ENCODE data around the gene ANKRD33. TPM values are rescaled to one million over a fixed set of nuclear protein-coding genes. Genes with fewer than 3 reads are reported as not detected.

ANKRD33 gene
- total RNA-seq, 4 donors from 2014 or later: not detected

- TF ChIP-seq, protein P1, sequence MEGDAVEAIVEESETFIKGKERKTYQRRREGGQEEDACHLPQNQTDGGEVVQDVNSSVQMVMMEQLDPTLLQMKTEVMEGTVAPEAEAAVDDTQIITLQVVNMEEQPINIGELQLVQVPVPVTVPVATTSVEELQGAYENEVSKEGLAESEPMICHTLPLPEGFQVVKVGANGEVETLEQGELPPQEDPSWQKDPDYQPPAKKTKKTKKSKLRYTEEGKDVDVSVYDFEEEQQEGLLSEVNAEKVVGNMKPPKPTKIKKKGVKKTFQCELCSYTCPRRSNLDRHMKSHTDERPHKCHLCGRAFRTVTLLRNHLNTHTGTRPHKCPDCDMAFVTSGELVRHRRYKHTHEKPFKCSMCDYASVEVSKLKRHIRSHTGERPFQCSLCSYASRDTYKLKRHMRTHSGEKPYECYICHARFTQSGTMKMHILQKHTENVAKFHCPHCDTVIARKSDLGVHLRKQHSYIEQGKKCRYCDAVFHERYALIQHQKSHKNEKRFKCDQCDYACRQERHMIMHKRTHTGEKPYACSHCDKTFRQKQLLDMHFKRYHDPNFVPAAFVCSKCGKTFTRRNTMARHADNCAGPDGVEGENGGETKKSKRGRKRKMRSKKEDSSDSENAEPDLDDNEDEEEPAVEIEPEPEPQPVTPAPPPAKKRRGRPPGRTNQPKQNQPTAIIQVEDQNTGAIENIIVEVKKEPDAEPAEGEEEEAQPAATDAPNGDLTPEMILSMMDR (IDR thresholded peaks at IDR 0.05; ENCODE audit: low read depth): no peak
These were observed 15.8 kb upstream of the ANKRD33 start for GRCh38 chr12:51871918-51872688.

- TF ChIP-seq, protein P1 (IDR thresholded peaks at IDR 0.05; ENCODE audit: low read depth): no peak
These were observed 15.3 kb upstream of the ANKRD33 start for GRCh38 chr12:51872689-51872981.

DNA sequence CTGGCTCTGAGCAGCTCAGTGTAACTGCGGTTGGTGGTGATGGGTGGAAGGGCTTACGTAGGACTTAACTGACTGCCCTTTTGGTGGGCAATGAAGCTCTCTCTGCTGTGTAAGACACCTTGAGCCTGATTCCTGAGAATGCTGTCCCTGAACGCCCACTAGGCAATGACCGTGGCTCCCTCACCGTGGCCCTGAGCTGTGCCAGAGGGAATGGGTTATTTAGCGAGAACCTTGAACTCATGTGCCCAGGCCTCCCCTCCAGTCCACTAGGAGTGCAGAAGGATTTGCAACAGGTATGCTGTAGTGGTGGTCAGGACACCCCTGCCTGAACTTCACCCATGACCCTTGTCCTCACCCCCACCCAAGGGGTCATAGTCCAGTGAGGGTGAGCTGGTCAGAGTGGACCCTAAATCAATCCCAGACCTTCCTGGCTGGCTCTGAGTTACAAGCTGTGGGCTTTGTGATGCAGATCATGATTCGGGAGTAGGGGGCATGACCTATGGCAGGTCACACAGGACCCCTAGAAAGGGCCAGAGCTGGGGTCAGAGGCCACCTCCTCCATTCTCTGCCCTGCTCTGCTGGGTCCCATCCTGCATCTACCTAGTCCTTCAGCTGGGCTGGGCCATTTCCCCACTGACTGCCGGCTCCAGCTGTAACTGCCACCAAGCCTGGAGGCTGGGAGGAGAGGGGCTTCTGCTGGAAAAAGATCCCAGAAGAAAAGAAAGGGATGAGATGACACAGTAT is 14.5 kb upstream of the ANKRD33 start:
- TF ChIP-seq, protein P1 (IDR thresholded peaks at IDR 0.05; ENCODE audit: low read depth): no peak

DNA sequence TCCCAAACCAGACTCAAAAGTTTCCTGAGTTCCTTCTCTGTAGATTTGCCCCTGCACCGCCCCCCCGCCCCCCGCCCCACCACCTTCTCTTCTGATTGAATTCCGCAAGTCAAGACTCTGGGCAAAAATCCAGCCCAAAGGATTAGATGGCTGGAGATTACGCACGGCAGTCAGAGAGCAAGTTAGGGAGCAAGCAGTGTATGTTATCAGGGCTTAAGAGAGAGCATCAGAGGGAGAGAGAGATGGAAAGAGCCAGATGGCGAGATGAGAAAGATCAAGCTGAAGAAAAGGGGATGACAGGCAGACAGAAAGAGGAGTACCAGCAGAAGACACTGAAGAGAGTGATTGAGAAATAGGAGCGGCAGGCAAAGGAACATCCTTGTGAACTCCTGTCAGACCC is 13.9 kb upstream of the ANKRD33 start:
- TF ChIP-seq, protein P1 (IDR thresholded peaks at IDR 0.05; ENCODE audit: low read depth): no peak

DNA sequence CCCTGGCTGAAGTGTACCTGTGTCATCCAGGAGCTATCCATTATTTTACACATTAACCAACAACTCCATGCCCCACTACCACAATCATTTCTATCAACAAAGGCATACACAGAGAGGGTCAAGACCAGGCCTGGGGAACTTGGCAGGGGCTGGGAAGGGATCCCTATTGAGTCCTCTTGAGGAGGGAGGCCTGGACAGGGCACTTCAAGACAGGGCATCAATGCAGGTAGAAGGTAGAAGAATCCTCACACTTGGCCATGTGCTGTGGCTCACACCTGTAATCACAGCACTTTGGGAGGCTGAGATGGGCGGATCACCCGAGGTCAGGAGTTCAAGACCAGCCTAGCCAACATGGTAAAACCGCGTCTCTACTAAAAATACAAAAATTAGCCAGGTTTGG is 13.4 kb upstream of the ANKRD33 start:
- TF ChIP-seq, protein P1 (IDR thresholded peaks at IDR 0.05; ENCODE audit: low read depth): no peak

DNA sequence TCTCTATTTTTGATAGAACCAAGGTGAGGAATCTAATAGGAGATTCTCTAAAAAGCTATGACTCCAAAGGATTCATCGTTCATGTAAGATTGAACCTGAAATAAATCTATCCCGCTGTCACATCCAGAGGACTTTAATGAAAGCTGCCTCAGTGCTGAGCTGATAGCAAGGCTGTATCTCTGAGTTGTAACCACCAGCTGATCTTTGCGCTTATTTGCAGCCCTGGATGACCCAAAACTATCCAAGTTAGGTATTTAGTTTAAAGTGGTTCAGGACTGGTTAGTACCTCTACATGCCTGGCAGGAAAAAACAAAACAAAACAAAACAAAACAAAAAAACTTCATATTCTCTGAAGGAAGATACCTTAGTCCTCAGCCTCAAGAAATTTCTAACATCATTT is 8.8 kb upstream of the ANKRD33 start:
- TF ChIP-seq, protein P1 (IDR thresholded peaks at IDR 0.05; ENCODE audit: low read depth): no peak

DNA sequence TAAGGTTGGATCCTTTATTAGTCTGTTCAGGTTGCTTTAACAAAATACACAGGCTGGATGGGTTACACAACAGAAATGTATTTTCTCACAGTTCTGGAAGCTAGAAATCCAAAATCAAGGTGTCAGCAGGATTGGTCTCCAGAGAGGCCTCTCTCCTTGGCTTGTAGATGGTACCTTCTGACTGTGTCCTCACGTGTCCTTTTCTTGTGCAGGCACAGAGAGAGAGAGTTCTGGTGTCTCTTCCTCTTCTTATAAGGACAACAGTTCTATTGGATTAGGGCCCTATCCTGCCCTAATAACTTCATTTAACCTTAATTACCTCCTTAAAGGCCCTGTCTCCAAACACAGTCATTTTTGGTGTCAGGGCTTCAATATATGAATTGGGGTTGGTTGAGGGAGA is 4.6 kb upstream of the ANKRD33 start:
- TF ChIP-seq, protein P1 (IDR thresholded peaks at IDR 0.05; ENCODE audit: low read depth): no peak

All from subcutaneous adipose tissue (tissue), 4 donors.